ACHN (cell line): ENCODE measurements around the gene BMPR1B.
A peak's percentile ranks its signal among the peaks of the same experiment; 100 is the strongest.
"Not testable (repeated sequence)": the region's sequence is repeated elsewhere in the genome, so short reads cannot be mapped to it uniquely, and the experiment has no call there.

ENCODE experiments used
- DNase-seq: peaks from one replicate; pipeline ENCODE4 v3.0.0-alpha.2; 2015
- in situ Hi-C: cut with HindIII; loops from 2 replicates; pipeline ENCODE4 v1.10.0; 2017; ENCODE audit warnings: low sequenced_read_pairs, low pct_ligation_motif_present, low pct_unique_long_range_greater_than_20kb

BMPR1B gene

GRCh38 chr4:94819371-94820168, 61.8 kb downstream of the BMPR1B start:
- no peak for DNase-seq
- in situ Hi-C loops: no loop called here

GRCh38 chr4:94826206-94826605, 68.5 kb downstream of the BMPR1B start:
- in situ Hi-C loops: no loop called here
- DNase-seq: no peak

DNA sequence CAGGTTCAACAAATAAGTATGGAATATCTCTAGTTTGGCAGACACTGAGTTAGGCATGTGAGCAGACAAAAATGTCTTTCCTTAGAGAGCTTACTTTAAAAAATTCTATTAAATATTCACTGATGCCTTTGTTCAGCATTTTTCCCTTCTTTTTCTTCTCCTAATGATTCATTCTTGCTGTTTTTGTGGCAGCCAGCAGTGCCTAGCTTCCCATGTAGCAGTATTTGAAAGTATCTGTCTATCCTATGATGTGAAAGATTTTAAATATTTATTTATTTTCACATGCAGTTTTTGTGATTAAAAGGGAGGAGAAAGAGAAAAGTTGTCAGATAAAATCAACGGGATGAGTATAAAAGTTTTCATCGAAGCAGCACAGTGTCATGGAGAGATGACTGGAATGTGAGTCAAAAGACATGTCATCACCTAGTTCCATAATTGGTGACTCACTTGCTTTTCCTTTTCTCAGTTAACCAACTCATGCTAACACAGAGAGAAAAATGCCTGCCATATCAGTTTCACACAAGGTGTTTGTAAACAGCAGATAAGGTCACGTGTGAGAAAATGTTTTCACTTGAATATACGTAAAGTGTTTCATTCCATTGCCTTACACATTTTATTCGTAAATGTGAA, 69.8 kb downstream of the BMPR1B start:
- in situ Hi-C loops: no loop called here

GRCh38 chr4:94828882-94829281, 71.1 kb downstream of the BMPR1B start:
- in situ Hi-C loops: no loop called here
- DNase-seq: no peak

More for the DNA sequence above, 69.8 kb downstream of the BMPR1B start:
- peak; percentile 76 for DNase-seq

- no peak for DNase-seq
- in situ Hi-C loops: no loop called here
Observed at GRCh38 chr4:94831607-94832006, 73.9 kb downstream of the BMPR1B start.

GRCh38 chr4:94832329-94832728, 74.6 kb downstream of the BMPR1B start:
- in situ Hi-C loops: not testable (repeated sequence)
- peak; percentile 4 for DNase-seq

GRCh38 chr4:94833394-94833793, 75.6 kb downstream of the BMPR1B start:
- DNase-seq: no peak
- in situ Hi-C loops: no loop called here

DNA sequence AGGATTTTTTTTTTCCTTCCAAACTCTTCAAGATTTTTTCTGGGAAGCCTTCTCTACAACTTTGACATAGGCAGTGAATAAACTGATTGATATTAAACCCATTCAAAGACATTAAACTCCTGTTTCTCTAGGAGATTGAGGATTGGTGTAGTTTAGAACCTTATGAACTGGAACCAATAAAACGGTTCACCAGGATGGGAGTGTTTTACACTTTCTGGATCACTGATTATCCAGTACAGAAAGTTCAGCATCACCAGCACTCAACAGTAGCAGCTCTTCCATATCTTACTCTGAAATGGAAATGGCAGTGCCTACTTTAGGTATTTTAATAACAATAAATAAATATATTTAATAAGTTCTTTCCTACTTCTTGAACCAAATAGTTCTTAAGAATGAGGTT, 76.7 kb downstream of the BMPR1B start:
- in situ Hi-C loops: no loop called here

GRCh38 chr4:94841166-94841863, 83.6 kb downstream of the BMPR1B start:
- DNase-seq, in situ Hi-C loops: not testable (repeated sequence)

More for the DNA sequence above, 76.7 kb downstream of the BMPR1B start:
- DNase-seq: no peak

- in situ Hi-C loops: no loop called here
- no peak for DNase-seq
Observed at GRCh38 chr4:94841864-94842221, 84.1 kb downstream of the BMPR1B start.

- in situ Hi-C loops: no loop called here
- DNase-seq: no peak
Observed at GRCh38 chr4:94843216-94843615, 85.5 kb downstream of the BMPR1B start.

DNA sequence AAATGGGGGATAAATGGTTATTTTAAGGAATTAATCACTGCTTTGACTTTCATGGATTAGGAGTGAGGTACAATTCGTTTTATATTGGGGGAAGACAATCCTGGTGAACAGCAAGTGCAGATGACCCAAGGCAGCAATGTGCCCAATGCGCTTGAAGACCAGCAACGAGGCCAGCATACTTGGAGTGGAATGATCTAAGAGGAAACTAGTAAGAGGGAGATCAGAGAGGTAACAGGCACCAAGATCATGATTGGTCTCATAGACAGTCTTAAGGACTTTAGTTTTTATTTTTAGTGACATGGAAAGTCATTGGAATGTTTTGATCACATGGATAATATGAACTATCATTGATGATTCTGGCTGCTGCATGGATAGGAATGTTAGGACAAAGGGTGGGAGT, 90.6 kb downstream of the BMPR1B start:
- DNase-seq: no peak

DNA sequence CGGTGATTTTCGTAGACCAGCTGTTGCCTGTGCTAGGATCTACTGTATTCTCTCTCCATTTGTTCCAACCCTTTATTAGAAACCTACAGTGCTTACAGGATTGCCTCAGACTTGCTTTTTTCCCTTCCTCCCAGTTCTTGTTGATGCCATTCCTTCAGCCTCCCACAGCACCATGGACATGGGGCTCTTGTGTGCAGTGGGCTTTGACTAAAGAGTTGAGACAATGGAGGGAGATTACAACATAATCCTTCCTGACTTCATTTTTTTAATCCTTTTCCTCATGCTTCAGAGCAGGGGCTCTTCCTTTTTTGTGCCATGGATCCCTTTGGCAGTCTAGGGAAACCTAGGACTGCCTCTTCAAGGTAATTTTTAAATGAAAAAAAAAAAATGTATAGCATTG, 92.1 kb downstream of the BMPR1B start:
- in situ Hi-C loops: no loop called here
- DNase-seq: no peak

More for the DNA sequence above, 90.6 kb downstream of the BMPR1B start:
- in situ Hi-C loops: no loop called here

GRCh38 chr4:94852616-94853015, 94.9 kb downstream of the BMPR1B start:
- DNase-seq: no peak
- in situ Hi-C loops: no loop called here

DNA sequence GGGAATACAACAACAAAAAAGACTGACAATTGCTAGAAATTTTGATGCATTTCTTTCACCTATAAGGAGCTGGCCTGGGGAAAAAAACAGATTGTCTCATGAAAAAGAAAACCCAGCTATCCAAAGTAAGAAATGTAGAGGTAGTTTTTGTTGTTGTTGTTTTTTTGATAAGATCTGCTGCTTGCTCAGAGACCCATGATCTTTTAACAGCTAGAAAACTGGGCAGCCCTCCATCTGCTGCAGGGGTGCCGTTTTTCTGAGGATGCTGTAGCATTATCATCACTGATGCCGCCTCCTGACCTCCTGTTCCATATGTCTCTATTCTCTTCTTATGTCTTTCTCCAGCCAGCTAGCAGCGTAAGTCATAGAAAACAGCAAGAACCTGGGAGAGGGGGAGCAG, 98.3 kb downstream of the BMPR1B start:
- in situ Hi-C loops: no loop called here
- no peak for DNase-seq

- DNase-seq: no peak
- in situ Hi-C loops: no loop called here
Observed at GRCh38 chr4:94870146-94870545, 112.4 kb downstream of the BMPR1B start.

- no peak for DNase-seq
- in situ Hi-C loops: no loop called here
Observed at GRCh38 chr4:94871644-94872305, 114.0 kb downstream of the BMPR1B start.

- in situ Hi-C loops: no loop called here
- no peak for DNase-seq
Observed at GRCh38 chr4:94877973-94878372, 120.2 kb downstream of the BMPR1B start.

DNA sequence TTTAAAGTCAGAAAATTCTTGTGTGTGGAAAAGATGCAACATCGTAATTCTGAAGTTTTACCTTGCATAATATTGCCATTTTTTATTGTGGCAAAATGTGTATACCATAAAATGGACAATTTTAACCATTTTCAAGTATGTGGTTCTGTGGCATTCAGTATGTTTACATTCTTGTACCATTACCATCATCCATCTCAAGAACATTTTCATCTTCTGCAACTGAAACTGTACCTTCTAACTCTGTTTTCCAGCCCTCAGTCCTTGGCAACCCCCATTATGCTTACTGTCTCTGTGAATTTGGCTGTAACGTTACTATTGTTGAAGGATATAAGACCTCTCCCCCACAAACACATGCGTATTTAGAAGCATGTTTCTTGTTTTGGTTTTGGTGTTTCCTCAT, 123.2 kb downstream of the BMPR1B start:
- in situ Hi-C loops: no loop called here
- no peak for DNase-seq
